NCI-H146 treated with DMSO at 0.1 percent for 48 hours (cell line): ENCODE measurements around the gene TMPRSS6.
"Not testable (repeated sequence)": the region's sequence is repeated elsewhere in the genome, so short reads cannot be mapped to it uniquely, and the experiment has no call there.

Experiments
- DNase-seq: peaks from one replicate; lab custom pipeline; 2025; ENCODE audit not compliant: unreplicated experiment; lab: John Stamatoyannopoulos, UW

The TMPRSS6 gene

GRCh38 chr22:37089434-37089833 lies 20.1 kb downstream of the TMPRSS6 start:
- no peak for DNase-seq

DNA sequence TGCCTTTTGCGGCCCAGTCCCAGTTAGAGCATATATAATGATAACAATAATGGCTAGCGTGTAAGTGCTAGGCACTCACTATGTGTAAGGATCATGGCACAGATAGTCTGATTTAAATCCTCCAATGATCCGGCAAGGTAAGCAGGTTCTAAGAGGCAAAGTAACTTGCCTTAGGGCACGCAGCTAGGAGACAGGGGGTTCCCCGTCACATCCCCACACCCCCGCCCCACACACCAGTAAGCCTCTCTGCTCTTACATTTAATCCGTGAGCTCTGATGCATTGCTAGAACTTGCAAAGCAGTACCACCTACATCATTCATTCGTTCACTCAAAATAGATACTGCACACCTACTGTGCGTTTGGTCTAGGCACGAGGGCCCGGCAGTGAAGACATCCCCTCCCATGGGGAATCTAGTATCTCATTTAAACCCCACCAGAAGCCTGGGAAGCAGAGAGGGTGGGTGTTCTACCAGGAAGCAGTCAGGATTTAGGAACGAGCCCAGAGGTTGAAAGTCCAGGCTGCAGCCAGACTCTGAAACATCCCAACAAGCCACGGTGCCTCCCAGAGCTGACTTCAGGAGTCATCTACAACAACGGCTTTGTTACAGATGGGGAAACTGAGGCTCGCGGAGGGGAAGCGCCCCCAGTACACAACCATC lies 20.6 kb downstream of the TMPRSS6 start:
- DNase-seq, result no peak

DNA sequence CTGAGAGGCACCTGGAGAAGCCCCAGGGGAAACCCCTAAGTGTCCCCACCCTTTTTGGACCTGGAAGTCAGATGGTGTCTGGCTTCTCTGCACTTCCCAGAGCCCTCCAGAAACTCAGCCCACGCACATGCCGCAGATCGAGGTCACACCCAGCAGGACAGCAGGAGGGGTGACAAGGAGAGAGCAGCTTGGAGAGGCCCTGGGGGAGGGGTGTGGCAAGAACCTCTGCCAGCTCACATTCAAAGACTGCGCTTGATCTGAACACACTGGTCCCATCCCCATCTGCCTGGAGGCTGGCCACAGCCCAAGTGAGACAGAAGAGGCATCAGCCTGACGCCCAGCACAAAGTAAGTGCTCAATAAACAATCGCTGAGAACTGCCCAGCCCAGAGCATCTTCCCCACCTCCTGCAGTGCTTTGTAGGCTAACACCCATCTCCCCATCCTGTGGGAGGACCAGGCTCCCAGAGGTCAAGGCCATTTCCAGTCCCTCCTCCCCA lies 21.4 kb downstream of the TMPRSS6 start:
- no peak for DNase-seq

- DNase-seq, result no peak
Observed at GRCh38 chr22:37086184-37086583, 23.3 kb downstream of the TMPRSS6 start.

- no peak for DNase-seq
Observed at GRCh38 chr22:37084385-37084784, 25.1 kb downstream of the TMPRSS6 start.

DNA sequence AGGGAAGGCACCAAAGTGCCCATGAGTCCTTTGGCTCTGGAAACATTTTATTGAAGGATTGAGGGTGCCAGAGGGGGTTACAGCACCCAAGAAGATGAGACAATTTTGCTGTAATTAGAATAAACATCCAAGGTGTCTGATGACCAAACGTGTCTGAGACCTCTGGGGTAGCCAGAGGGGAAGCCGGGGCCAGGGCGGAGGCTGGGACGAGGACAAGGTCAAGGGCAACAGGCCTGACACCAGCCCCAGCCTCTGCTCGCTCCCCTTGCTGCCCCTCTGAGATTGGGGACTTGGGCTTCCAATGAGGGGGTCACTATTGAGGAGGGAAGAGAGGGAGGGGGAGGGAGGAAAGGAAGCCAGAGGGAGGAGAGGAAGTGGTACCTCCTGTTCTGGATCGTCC lies 25.6 kb downstream of the TMPRSS6 start:
- DNase-seq, result no peak

DNA sequence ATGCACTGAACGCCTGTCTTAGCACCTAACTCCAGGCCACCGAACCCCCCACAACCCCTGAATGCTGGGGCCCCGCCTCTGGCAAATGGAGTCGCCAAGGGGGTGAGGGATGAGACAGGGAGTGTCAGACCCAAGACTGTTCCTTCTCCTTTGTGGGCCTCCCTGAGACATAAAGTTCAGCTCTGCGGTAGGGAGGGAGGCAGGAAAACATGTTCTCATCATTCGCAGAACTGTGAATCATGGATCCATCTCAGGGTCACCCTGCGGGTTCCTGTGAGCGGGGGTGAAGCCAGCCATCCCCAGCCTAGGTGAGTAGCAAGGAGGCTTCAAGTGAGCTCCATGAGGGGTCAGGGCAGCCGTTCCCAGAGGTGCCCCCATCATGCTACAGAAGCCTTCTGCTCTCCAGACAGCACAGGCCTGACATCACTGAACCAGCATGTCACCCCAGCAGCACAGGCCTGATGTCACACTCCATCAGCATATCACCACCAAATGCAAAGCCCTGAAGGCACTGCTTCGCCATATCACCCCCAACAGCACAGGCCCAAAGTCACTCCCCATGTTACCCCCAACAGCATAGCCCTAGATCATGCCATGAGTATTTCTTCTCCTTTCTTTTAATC lies 27.2 kb downstream of the TMPRSS6 start:
- DNase-seq, result no peak

DNA sequence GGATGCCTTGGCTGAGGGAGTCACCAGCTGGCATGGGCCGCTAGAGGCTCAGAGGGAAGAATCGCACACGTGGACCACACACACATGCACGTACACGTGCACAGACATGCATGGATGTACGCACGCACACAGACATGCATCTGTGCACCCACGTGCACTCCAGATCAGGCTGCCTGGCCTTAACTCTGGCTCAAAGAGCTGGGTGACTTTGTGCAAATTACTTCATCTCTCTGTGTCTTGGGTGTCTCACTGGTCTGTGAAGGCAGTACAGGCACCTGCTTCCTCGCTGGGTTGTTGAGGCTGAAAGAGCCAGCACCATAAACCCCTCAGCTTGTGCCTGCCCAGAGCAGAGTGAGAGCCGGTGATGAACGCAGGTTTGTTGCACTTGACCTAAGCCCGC lies 28.7 kb downstream of the TMPRSS6 start:
- DNase-seq, result no peak

DNA sequence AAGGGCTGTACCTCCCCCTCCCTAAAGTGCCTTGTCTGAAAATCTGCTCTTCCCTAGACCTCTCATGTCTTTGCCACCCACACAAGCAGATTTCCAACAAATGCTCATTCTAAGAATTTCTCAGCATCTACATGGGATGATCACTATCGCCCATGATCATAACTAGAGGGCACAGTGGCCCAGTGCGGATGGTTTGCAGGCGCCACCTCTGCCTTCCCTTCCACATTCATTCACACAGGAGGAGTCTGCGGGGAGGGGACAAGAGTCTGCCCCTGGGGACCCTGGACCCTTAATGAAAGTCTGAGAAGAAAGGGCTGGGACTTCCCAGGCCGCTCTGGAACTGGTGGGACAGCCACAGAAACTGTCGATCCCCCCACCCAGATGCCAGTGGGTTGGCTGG lies 29.1 kb downstream of the TMPRSS6 start:
- no peak for DNase-seq

DNA sequence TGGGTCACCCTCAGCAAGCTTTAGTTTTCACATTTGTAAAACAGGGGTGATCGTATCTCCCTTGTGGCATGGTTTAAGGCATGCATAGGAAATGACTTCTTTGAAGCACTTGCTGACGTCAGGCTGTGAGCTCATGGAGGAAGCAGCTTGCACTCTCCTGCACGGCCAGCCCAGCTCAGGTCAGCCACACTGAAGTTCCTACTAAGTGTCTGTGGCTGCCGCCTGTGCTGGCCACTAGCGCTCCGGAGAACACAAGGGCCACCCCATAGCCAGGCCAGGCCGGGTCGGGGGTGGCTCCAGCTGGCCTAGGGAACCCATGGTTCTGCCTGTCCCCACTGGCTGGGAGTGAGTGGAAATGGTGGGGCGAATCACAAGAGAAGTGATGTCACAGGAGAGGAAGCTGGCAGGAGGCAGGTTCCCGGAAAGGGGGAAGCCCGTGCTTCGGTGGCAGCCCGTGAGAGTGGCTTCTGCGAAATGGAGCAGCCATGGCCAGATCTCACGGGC lies 29.8 kb downstream of the TMPRSS6 start:
- no peak for DNase-seq

DNA sequence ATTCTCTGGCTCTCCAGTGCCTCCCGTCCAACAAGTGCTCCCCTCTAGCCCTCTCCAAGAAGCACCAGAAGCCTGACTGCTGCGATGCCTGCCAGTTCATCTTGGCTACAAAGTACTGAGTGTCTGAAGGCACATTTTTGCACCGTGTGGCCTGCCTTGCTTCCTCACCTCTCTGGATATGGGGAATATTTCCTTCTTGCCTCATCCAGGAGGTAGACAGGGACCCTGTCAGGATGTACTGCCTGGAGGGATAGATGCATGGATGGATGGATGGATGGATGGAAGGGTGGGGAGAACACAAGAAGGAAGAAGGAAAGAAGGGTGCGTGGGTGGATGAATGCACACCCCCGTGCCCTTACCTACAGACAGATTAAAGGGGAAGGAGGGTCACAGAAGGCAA lies 30.4 kb downstream of the TMPRSS6 start:
- DNase-seq, result no peak

GRCh38 chr22:37077802-37078448 lies 31.6 kb downstream of the TMPRSS6 start:
- no peak for DNase-seq

DNA sequence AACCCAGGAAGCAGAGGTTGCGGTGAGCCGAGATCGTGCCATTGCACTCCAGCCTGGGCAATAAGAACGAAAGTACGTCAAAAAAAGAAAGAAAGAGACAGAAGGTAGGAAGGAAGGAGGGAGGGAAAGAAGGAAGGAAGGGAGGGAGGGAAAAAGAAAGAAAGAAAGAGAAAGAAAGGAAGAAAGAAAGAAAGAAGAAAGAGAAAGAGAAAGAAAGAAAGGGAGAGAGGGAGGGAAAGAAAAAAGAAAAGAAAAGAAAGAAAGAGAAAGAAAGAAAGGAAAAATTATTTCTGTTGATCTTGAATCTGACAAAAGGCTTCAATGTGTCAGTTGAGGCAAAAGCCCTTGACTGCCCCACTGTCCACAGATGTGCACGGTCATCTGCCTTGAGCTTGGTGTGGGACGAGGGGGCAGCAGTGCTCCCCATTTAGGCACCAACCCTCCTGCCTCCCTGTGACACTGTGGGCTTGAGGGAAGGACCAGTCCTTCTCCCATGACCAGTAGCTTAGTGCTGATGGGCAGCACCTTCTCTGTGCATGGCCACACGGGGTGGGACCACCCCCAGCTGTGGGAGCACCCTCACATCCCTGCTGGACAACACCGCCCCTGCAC lies 33.6 kb downstream of the TMPRSS6 start:
- DNase-seq, result no peak

GRCh38 chr22:37075046-37075445 lies 34.5 kb downstream of the TMPRSS6 start:
- DNase-seq, result no peak

DNA sequence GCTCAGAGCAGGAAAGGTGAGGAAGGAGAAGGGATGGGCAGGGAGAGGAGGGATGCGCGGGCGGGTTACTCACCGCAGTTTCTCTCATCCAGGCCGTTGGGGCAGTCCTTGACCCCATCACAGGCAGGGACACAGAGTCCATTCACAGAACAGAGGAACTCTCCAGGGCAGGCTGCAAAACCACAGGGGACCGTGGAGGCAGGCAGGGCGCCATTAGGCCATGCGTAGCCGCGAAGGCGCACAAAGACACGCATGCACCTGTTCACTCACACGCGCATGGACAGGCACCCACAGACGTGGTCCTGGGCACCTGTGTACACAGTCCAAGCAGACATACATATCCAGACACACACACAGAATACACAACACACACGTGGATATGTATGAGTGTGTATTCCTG lies 35.0 kb downstream of the TMPRSS6 start:
- DNase-seq, result no peak

DNA sequence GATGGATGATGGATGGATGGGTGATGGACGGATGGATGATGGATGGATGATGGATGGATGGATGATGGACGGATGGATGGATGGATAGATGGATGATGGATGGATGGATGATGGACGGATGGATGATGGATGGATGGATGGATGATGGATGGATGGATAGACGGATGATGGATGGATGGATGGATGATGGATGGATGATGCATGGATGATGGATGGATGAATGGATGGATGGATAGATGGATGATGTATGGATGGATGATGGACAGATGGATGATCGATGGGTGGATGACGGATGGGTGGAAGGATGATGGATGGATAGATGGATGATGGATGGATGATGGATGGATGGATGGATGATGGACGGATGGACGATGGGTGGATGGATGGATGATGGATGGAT lies 36.8 kb downstream of the TMPRSS6 start:
- no peak for DNase-seq

GRCh38 chr22:37071850-37072592 lies 37.5 kb downstream of the TMPRSS6 start:
- DNase-seq, result not testable (repeated sequence)

DNA sequence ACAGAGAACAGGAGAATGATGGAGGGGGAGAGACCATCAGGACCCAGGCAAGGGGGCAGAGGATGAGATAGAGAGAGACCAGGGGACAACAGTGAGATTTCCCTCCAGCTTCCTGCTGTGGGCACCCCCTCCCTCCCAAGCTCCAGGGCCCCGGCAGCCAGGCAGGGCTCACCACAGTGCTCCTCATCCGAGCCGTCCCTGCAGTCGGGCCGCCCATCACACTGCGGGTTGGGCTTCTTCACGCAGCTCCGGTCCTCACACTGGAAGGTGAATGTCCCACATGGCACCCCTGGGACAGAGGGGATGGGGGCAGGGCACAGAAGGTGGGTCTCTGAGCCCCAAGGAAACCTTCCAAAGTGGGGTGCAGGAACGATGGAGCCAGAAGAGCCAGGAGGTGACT lies 38.8 kb downstream of the TMPRSS6 start:
- no peak for DNase-seq

GRCh38 chr22:37070334-37070733 lies 39.2 kb downstream of the TMPRSS6 start:
- DNase-seq, result no peak

DNA sequence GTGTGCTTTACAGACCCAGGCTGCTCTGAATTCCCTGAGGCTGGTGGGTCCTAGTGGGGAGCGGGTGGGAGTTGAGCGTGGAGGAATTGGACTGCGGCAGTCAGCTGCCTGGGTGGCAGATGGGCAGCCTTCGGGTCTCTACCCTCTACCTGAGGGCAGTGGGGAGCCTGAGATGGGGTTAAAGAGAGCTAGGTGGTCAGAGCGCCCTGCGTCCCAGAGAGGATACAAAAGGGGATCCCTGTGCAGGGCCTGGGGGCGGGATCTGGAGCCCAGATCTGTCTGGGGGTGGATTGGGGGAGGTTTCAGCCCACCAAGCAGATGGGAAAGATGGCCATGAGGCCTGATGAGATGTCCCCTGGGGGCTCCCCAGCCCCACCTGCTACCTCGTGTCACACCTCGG lies 39.8 kb downstream of the TMPRSS6 start:
- DNase-seq, result no peak

GRCh38 chr22:37069319-37069718 lies 40.2 kb downstream of the TMPRSS6 start:
- no peak for DNase-seq
